Measurements from ENCODE around the gene WSB1.
A peak's percentile ranks its signal among the peaks of the same experiment; 100 is the strongest.
"Not testable (repeated sequence)": the region's sequence is repeated elsewhere in the genome, so short reads cannot be mapped to it uniquely, and the experiment has no call there.

The WSB1 gene

GRCh38 chr17:27315796-27316465 is 22.0 kb downstream of the WSB1 start:
- no peak for DNase-seq (ENCODE audit: low spot score)

GRCh38 chr17:27318228-27318627 is 24.3 kb downstream of the WSB1 start:
- peak; percentile 48 for DNase-seq (ENCODE audit: low spot score)

- DNase-seq (ENCODE audit: low spot score) = no peak
These were observed 24.7 kb downstream of the WSB1 start for GRCh38 chr17:27318633-27319032.

- peak; percentile 72 for DNase-seq (ENCODE audit: low spot score)
These were observed 25.8 kb downstream of the WSB1 start for GRCh38 chr17:27319541-27320221.

DNA sequence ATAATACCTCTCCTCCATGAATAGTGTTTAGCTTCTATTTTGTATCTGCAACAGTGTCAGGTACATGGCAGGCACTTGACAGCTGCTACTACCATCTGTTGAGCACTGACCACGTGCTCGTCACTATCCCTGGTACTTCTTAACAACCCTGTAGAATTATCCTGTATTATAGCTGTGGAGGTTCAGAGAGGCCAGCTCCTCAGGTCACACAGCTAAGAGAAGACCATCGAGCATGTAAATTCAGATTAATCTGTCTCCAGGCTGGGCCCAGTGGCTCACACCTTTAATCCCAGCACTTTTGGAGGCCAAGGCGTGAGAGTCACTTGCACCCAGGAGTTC is 26.3 kb downstream of the WSB1 start:
- DNase-seq (ENCODE audit: low spot score) = no peak

- no peak for DNase-seq (ENCODE audit: low spot score)
These were observed 27.5 kb downstream of the WSB1 start for GRCh38 chr17:27321372-27321771.

- no peak for DNase-seq (ENCODE audit: low spot score)
These were observed 28.1 kb downstream of the WSB1 start for GRCh38 chr17:27322026-27322425.

DNA sequence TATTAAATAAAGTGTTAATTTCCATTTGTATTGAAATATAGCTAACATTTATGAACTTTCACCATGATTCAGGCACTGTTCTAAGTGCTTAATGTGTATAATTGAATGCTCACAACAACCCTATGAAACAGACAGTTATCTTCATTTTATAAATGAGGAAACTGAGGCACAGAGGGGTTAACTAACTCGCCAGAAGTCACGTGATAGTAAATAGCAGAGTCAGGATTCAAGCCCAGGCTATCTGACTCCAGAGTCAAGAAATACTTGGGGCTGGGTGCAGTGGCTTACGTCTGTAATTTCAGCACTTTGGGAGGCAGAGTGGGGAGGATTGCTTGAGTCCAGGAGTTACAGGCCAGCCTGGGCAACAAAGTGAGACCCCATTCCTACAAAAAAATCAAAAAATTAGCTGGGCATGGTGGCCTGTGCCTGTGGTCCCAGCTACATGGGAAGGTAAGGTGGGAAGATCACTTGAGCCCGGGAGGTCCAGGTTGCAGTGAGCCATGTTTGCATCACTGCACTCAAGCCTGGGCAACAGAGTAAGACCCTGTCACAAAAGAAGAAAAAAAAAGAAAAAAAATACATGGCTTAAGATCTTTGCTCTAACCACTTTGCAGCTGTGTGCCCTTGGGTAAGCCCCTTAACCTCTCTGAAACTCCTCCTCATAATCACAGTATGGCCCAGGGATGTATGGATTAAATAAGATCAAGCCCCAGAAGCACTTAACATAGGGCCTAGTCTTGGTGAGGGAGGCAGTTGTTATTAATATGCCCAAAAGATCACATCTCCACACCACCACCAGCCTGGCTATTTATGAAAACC is 29.0 kb downstream of the WSB1 start:
- DNase-seq (ENCODE audit: low spot score) = no peak

DNA sequence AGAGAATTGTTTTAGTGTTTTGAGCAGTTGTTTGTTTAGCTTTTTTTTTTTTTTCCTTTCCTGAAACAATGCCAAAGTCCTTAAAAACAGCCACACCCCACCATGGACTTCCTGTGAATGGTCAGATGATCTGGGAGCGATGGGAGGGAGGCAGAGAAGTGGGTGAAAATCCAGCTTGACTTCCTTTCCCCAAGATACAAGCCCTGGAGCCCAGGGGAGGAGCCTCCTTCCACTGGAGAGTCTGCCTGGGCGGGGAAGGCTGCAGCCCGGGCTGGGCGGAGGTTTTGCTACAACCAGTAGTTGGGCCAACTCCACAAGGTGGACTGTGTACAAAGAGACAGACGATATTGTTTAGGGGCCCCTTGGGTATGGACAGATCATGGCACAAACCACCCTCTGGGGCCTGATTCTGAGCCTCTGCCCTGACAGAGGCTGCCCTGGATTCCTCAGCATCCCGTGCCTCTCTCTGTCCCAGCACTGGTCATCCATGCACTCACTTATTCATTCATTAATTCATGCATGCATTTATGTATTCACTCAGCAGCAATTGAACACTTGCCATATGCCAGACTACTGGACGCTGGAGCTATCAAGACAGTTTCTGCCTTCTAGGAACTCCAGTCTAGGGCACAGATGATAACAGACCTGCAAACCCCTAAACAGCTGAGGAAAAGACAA is 29.8 kb downstream of the WSB1 start:
- no peak for DNase-seq (ENCODE audit: low spot score)

GRCh38 chr17:27324771-27325339 is 30.9 kb downstream of the WSB1 start:
- DNase-seq (ENCODE audit: low spot score) = no peak

GRCh38 chr17:27326051-27326450 is 32.1 kb downstream of the WSB1 start:
- DNase-seq (ENCODE audit: low spot score) = no peak

DNA sequence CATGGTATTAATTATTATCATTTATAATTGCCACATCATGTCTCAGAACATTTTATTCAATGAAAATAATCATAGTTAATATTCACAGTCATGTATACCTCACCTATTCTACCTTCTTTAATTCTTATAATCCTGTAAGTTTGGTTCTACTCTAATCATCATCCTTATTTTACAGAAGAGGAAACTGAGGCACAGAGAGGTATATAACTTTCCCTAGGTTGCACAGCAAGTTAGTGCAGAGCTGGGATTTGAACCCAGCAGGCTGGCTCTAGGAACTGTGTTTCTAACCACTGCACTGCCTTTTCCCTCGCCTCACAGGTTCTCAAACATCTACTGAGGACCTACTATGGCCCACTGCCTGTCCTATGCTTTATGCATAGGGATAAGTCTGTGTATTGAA is 32.7 kb downstream of the WSB1 start:
- DNase-seq (ENCODE audit: low spot score) = no peak

GRCh38 chr17:27327397-27327796 is 33.5 kb downstream of the WSB1 start:
- DNase-seq (ENCODE audit: low spot score) = no peak

DNA sequence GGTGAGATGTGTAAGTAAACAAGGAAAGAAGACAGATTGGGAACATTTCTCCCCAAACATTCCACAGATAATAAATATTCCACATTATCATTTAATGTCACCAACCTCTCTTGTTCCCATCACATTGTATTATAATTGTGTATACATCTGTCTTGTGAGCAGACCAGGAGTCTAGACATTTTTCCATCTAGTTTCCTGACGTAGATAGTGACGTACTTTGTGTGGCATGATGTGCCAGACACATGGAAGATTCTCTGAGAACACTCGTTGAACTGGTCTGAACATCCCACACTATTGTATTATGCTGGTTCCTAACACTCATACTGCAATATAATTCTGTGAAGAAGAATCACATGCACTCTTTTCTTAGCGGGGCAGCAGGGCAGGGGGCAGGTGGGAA is 34.0 kb downstream of the WSB1 start:
- no peak for DNase-seq (ENCODE audit: low spot score)

DNA sequence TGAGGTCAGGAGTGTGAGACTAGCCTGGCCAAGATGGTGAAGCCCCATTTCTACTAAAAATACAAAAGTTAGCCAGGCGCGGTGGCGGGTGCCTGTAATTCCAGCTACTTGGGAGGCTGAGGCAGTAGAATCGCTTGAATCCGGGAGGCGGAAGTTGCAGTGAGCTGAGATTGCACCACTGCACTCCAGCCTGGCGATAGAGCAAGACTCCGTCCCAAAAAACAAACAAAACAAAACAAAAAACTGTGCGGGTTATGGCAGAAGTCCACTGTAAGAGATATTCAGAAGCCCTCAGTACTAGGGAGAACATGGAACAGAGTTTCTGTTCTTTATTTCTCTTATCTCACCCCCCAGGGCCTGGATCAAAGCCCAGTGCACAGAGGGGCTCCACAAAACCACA is 34.8 kb downstream of the WSB1 start:
- not testable (repeated sequence) for DNase-seq (ENCODE audit: low spot score)

DNA sequence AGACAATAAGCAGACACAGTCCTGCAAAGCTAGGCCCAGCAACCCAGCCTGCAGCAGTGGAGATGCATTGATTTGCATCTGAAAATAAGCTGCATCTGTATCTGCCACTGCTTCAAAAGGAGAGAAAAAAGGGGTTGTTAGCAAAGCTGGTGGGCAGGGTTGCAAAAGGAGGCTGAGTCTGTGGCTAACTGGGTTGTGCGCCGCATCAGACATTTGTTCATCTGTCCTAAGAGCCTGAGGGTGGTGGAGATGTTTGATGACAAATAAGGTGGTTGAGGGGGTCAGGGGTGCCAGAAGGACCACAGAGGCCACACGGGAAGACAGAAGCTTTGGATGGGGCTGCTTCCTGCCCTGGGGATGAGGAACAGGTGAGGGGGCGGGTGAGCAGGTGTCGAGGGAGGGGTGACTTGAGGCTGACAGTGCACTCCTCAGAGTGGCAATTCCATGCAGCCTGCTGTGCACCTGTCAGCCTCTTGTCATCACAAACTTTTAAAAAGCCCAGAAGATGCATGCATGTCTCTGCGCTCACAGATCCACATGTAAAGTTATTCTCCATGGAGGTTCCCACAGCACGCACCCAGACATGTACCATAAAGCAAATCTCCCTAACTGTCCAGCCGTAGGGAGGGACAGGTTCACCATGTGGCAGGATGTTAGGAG is 35.4 kb downstream of the WSB1 start:
- DNase-seq (ENCODE audit: low spot score) = no peak

DNA sequence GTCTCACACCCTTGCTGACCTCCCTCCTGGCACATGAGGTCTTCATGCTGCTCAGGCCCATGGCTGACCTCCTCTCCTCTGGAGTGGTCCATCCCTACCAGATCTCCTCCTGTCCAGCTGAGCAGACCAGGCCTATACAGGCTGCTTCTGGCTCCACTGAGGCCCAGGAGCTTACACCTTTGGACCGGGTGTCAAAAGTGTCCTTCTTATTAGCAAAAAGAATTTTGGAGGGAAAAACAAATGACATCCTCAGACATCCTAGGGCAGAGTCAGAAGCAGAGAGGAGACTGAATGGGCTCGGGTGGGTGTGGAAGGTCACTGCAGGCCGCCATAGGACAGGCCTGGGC is 38.1 kb downstream of the WSB1 start:
- DNase-seq (ENCODE audit: low spot score) = no peak

DNA sequence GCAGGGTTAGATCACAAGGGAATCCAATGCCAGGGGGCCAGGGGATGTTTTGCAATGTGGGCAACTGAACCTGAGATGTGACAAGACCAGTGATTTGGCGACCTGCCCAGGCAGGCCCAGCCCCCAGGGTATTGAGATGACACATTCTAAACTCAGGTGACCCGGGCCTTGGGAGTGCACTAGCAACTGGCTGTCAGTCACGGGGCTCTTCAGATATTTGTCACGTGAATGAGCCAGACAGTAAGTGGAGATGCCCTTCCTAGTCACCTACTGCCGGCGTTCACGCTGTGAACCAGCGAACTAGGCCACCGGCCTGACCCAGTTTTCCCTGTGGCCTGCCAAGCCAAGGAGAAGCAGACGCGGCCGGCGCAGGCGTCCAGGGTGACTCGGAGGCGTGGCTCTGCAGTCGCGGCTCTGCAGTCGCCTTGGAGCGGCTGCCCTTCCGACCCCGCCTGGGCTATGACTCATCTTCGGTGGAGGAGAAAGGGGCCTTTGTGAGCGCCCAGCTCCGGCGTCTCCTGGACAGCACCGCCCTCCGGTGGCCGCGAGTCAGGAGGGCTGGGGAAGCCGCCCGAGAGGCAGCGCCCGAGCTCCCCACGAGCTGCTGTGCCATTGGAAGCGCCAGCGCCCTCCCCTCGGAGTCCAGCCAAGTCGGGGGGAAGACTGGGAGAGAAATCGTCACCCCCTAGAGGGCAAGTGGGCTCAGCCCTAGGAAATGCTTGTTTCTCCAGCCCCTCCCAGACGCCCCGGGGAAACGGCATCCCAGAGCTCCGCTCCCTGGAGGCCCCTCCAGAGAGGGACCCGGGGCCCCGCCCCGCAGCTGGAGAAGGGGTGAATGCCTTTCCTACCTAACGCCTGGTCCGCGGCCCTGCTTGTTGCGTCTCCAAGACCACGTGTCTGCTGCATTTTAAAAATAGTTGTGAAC is 38.8 kb downstream of the WSB1 start:
- peak; percentile 93 for DNase-seq (ENCODE audit: low spot score)

GRCh38 chr17:27333410-27333980 is 39.6 kb downstream of the WSB1 start:
- DNase-seq (ENCODE audit: low spot score) = no peak

GRCh38 chr17:27336184-27336583 is 42.3 kb downstream of the WSB1 start:
- no peak for DNase-seq (ENCODE audit: low spot score)
